Suprapubic skin (tissue), 3 donors: ENCODE measurements around the gene FTCDNL1.

Experiments used
- POLR2A ChIP-seq, 2 donors: fragments of 450-650 bp; IDR thresholded peaks; one replicate each; pipeline ENCODE4 v1.6.1; 2017; ENCODE audit warnings: antibody characterized with exemption in 2 of 2, mild to moderate bottlenecking in 2 of 2, moderate library complexity in 2 of 2
- TF ChIP-seq, protein P1 (sequence below), 2 donors: fragments of 200-600 bp in 1 of 2; fragments of 450-650 bp in 1 of 2; sonication (generic) in 1 of 2; IDR thresholded peaks; one replicate each; pipeline ENCODE4 v1.5.1; 2016 to 2019; ENCODE audit warnings: antibody characterized with exemption in 2 of 2, mild to moderate bottlenecking in 1 of 2, moderate library complexity in 1 of 2

DNA sequence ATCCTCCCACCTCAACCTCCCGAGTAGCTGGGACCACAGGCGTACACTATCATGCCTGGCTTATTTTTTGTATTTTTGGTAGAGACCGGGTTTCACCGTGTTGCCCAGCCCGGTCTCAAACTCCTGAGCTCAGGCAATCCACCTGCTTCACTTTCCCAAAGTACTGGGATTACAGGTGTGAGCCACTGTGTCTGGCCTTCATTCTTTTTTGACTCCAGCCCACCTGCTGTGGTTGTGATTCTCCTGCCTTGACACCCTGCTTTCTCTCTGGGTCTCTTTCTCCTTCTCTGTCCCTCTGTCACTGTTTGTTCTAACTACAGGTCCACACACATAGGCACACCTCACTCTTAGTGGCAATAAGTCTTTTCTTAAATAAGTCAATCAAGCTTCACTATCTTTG is 85.3 kb downstream of the FTCDNL1 start:
- no peak for TF ChIP-seq POLR2A (IDR thresholded peaks at IDR 0.05)
- TF ChIP-seq, protein P1, sequence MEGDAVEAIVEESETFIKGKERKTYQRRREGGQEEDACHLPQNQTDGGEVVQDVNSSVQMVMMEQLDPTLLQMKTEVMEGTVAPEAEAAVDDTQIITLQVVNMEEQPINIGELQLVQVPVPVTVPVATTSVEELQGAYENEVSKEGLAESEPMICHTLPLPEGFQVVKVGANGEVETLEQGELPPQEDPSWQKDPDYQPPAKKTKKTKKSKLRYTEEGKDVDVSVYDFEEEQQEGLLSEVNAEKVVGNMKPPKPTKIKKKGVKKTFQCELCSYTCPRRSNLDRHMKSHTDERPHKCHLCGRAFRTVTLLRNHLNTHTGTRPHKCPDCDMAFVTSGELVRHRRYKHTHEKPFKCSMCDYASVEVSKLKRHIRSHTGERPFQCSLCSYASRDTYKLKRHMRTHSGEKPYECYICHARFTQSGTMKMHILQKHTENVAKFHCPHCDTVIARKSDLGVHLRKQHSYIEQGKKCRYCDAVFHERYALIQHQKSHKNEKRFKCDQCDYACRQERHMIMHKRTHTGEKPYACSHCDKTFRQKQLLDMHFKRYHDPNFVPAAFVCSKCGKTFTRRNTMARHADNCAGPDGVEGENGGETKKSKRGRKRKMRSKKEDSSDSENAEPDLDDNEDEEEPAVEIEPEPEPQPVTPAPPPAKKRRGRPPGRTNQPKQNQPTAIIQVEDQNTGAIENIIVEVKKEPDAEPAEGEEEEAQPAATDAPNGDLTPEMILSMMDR (IDR thresholded peaks at IDR 0.05) = no peak
